K562 (cell line): ENCODE results near the gene PRSS8. TPM values are rescaled to one million over a fixed set of nuclear protein-coding genes. Genes with fewer than 3 reads are reported as not detected.

Experiments used
- ATAC-seq: fragments of 200-7000 bp; cut with Tn5 transposase; 3 replicates; pipeline ENCODE4 v1.9.1; 2020; ENCODE audit warnings: moderate library complexity
- BruUV-seq: library from RNA; stranded (reverse); fragments of 400-500 nt; replicated peaks from 2 replicates; lab custom pipeline; 2021; lab: Mats Ljungman, UMichigan
- CTCF ChIA-PET: fragments of 300-600 bp; formaldehyde crosslinking; extraction: SDS; loops from one replicate; lab custom pipeline; 2021; ENCODE audit warnings: low intra/inter-chr PET ratio; lab: Yijun Ruan, JAX
- POLR2A ChIA-PET: fragments of 300-600, 350-650 bp; sonication (Branson Sonifier 250); formaldehyde crosslinking; extraction: SDS; loops from one replicate; lab custom pipeline; 2021; ENCODE audit warnings: antibody characterized with exemption, inconsistent platforms; lab: Yijun Ruan, JAX
- DNase-seq, 4 experiments: peaks; one replicate each; pipeline versions ENCODE4 v3.0.0 to v3.0.0-alpha.2; 2011 to 2018; ENCODE audit warnings: low spot score in 3 of 4, mixed read lengths in 3 of 4; ENCODE audit errors: extremely low read depth in 1 of 4
- FAIRE-seq: peaks from 2 replicates; lab custom pipeline; 2011; peaks lifted over from hg19 to GRCh38; lab: Jason Lieb, UNC
- H2AFZ ChIP-seq: 2 replicates; pipeline ENCODE4 v1.6.0; 2011; ENCODE audit warnings: low read depth, low read length, control low read depth, inconsistent platforms
- H3K27ac ChIP-seq: fragments of 200-600 bp; 3 replicates; pipeline ENCODE4 v1.8.0; 2011; ENCODE audit warnings: low read depth, mild to moderate bottlenecking, control low read depth, inconsistent platforms, low read length, moderate library complexity, mixed read lengths; ENCODE audit errors: extremely low read depth
- H3K27me3 ChIP-seq, 2 experiments: fragments of 300-600 bp in 1 of 2; 2 replicates in 1 of 2; 3 replicates in 1 of 2; pipeline versions ENCODE4 v1.6.0 to v1.8.0; 2011; ENCODE audit warnings: inconsistent platforms in 2 of 2, low read length in 2 of 2, mild to moderate bottlenecking in 1 of 2, mixed read lengths in 1 of 2, moderate library complexity in 1 of 2; ENCODE audit not compliant: control insufficient read depth in 2 of 2, insufficient read depth in 2 of 2
- H3K36me3 ChIP-seq: fragments of 300-600 bp; 3 replicates; pipeline ENCODE4 v1.8.0; 2011; ENCODE audit warnings: mild to moderate bottlenecking, low read length, inconsistent platforms; ENCODE audit not compliant: control insufficient read depth, insufficient read depth
- H3K4me1 ChIP-seq, 2 experiments: fragments of 200-600 bp in 1 of 2; replicated peaks in 1 of 2; 2 replicates in 1 of 2; 3 replicates in 1 of 2; pipeline versions ENCODE4 v1.5.1 to v1.8.0; 2011; ENCODE audit warnings: inconsistent platforms in 2 of 2, low read length in 2 of 2, mild to moderate bottlenecking in 1 of 2, mixed read lengths in 1 of 2, moderate library complexity in 1 of 2; ENCODE audit not compliant: control insufficient read depth in 2 of 2, insufficient read depth in 2 of 2
- H3K4me2 ChIP-seq: 2 replicates; pipeline ENCODE4 v1.6.1; 2011; ENCODE audit warnings: low read length, control low read depth, inconsistent platforms, mixed read lengths; ENCODE audit not compliant: insufficient read depth
- H3K4me3 ChIP-seq: fragments of 200-600 bp; sonication (generic), shearing (Covaris generic); 2 replicates; pipeline ENCODE4 v1.5.1; 2016; ENCODE audit warnings: control low read depth, inconsistent platforms
- H3K79me2 ChIP-seq: fragments of 200-600 bp; 3 replicates; pipeline ENCODE4 v1.8.0; 2011; ENCODE audit warnings: low read length, inconsistent platforms; ENCODE audit not compliant: control insufficient read depth, insufficient read depth
- H3K9ac ChIP-seq, 2 experiments: 2 replicates each; pipeline versions ENCODE4 v1.6.0 to v1.6.1; 2011; ENCODE audit warnings: low read depth in 2 of 2, low read length in 2 of 2, control low read depth in 1 of 2, inconsistent platforms in 1 of 2, mild to moderate bottlenecking in 1 of 2, mixed read lengths in 1 of 2; ENCODE audit not compliant: insufficient read depth in 1 of 2
- H3K9me1 ChIP-seq: one replicate; pipeline ENCODE4 v1.6.0; 2011; ENCODE audit warnings: inconsistent platforms, mild to moderate bottlenecking, low read length, moderate library complexity; ENCODE audit not compliant: control insufficient read depth, insufficient read depth
- H3K9me3 ChIP-seq: replicated peaks from 2 replicates; pipeline ENCODE4 v1.5.1; 2011; ENCODE audit warnings: low read depth, low read length, inconsistent platforms; ENCODE audit not compliant: control insufficient read depth, insufficient read depth
- H4K20me1 ChIP-seq: replicated peaks from 2 replicates; pipeline ENCODE4 v1.6.1; 2011; ENCODE audit warnings: low read length, inconsistent platforms, mixed read lengths; ENCODE audit not compliant: control insufficient read depth, insufficient read depth
- CBX2 ChIP-seq: fragments of 200-600 bp; sonication (generic); IDR thresholded peaks from one replicate; pipeline ENCODE4 v1.6.1; 2012; ENCODE audit warnings: mild to moderate bottlenecking, low read length, inconsistent platforms; ENCODE audit not compliant: insufficient read depth, poor library complexity, severe bottlenecking
- CCAR2 ChIP-seq: fragments of 200-400 bp; formaldehyde crosslinking; IDR thresholded peaks from 2 replicates; pipeline ENCODE4 v1.6.1; 2017; ENCODE audit warnings: mild to moderate bottlenecking, low read depth, low read length
- E2F5 ChIP-seq: sonication (generic); formaldehyde crosslinking; IDR thresholded peaks from 2 replicates; pipeline ENCODE4 v1.8.0; 2022; ENCODE audit warnings: mild to moderate bottlenecking, missing genetic modification reagents
- EP300 ChIP-seq: IDR thresholded peaks from 2 replicates; pipeline ENCODE4 v1.6.1; 2012; ENCODE audit warnings: low read length, improper control_type of control experiment
- GTF2F1 ChIP-seq: IDR thresholded peaks from 2 replicates; pipeline ENCODE4 v1.6.1; 2011; ENCODE audit warnings: low read depth, low read length, improper control_type of control experiment
- MXD1 ChIP-seq: fragments of 250-450 bp; sonication (Bioruptor Pico); IDR thresholded peaks from 2 replicates; pipeline ENCODE4 v1.8.0; 2021; ENCODE audit warnings: borderline replicate concordance, mild to moderate bottlenecking, moderate library complexity; ENCODE audit not compliant: poor library complexity, severe bottlenecking
- TBL1XR1 ChIP-seq, 2 experiments: IDR thresholded peaks; 2 replicates each; pipeline ENCODE4 v1.6.1; 2012; ENCODE audit warnings: improper control_type of control experiment in 2 of 2, low read length in 2 of 2, mild to moderate bottlenecking in 1 of 2
- ZBTB43 ChIP-seq: sonication (generic); formaldehyde crosslinking; IDR thresholded peaks from 2 replicates; pipeline ENCODE4 v1.8.0; 2023; ENCODE audit warnings: mild to moderate bottlenecking, missing genetic modification reagents
- ZNF280B ChIP-seq: fragments of 250-450 bp; sonication (Bioruptor Pico); IDR thresholded peaks from 2 replicates; pipeline ENCODE4 v1.5.1; 2021; ENCODE audit warnings: mild to moderate bottlenecking
- ZNF609 ChIP-seq: sonication (generic); formaldehyde crosslinking; IDR thresholded peaks from 2 replicates; pipeline ENCODE4 v1.8.1; 2023; ENCODE audit warnings: missing genetic modification reagents, mild to moderate bottlenecking, borderline replicate concordance
- WGBS: fragments of 100-300 bp; shearing (Covaris generic); methylation state at CpG from one replicate; pipeline ENCODE4 v1.1.6; 2016; ENCODE audit warnings: low coverage, mixed read lengths; ENCODE audit not compliant: insufficient coverage; ENCODE audit errors: missing lambda C conversion rate; 5-methylcytosine and 5-hydroxymethylcytosine counted together
- in situ Hi-C: fragments of 300-500 bp; cut with MboI; formaldehyde crosslinking; loops from 4 replicates; pipeline ENCODE4 v1.15.0; 2018; ENCODE audit warnings: inconsistent platforms, mixed read lengths
- intact Hi-C: fragments of 100-400 bp; cut with micrococcal nuclease; formaldehyde crosslinking; loops from 2 replicates; pipeline ENCODE4 v1.14.2; 2022
- polyA plus RNA-seq, 8 experiments: library from polyadenylated mRNA; depleted of rRNA in 4 of 8; stranded (reverse) in 5 of 8; unstranded in 3 of 8; fragments of >200 nt; fragmentation: Nextera tagmentation in 2 of 8; fragmentation: Illumina TruSeq in 1 of 8; extraction: Ambion mirVana in 2 of 8; extraction: Trizol in 1 of 8; gene quantifications; 2 replicates each; pipeline versions ENCODE4 v1.2.1 to v1.2.3, GENCODE V29; 2011 to 2014; ENCODE audit warnings: inconsistent platforms in 1 of 8, missing spikeins in 1 of 8
- total RNA-seq, 7 experiments: library from RNA; depleted of rRNA in 6 of 7; stranded (reverse); fragments of >200 nt in 6 of 7; fragmentation: Illumina TruSeq in 2 of 7; extraction: Trizol in 2 of 7; gene quantifications; 2 replicates each; pipeline versions ENCODE4 v1.2.1 to v1.2.3, GENCODE V29; 2011 to 2021; ENCODE audit warnings: low replicate concordance in 1 of 7

PRSS8 gene
- total and polyA plus RNA-seq, 9 of the 15 experiments (the other 6 are each of a cell fraction or from before 2014, with no cell fraction given): 0.25 to 3.9 (median 1.3) TPM; not detected in 1

- H3K9me1 ChIP-seq: peaks cover 6% of the 10 kb centered on the region
- peaks cover 22% of the 10 kb centered on the region for H3K79me2 ChIP-seq
- peaks cover 33% of the 10 kb centered on the region; the same call in 2 of the 3 replicates for H3K36me3 ChIP-seq
- DNase-seq: no peak
- in situ Hi-C loops (no loop called here), intact Hi-C loops (loop anchor here (10.0 kb wide), 1 partner anchor 138 kb away; the partner anchor contains the start of gene SETD1A)
- H3K4me3 ChIP-seq: no peak overlapping the region
- 0 out of 2 replicates have a peak, but pooled peaks cover 4% of the 10 kb centered on the region for H3K9me3 ChIP-seq
- no peaks in the 10 kb centered on the region for H3K27me3 ChIP-seq
- peak overlapping the region in 1 of 2 experiments; percentile 66; a peak in 1 of 4 replicates for H3K9ac ChIP-seq
- no peak for ATAC-seq
- H3K4me1 ChIP-seq: peaks cover 17 to 42% of the 10 kb centered on the region in 2 experiments; a peak in 4 of 5 replicates
- 92% methylated on average over 5 of the region's 5 CpGs for WGBS
- H3K4me2 ChIP-seq: peak overlapping the region; percentile 83; the same call in 1 of the 2 replicates
- peaks cover 8% of the 10 kb centered on the region; the same call in 1 of the 2 replicates for H4K20me1 ChIP-seq
- H2AFZ ChIP-seq: no peak overlapping the region
- no peak for FAIRE-seq
- no peak overlapping the region for H3K27ac ChIP-seq
- ChIA-PET POLR2A (interaction anchor here (0.7 to 3.1 kb wide), 3 partner anchors 18 to 108 kb away, joined by 3 to 16 read pairs (median 4); partner anchors contain the start of genes HSD3B7, ZNF646 and ZNF668), CTCF (interaction anchor here (0.6 kb wide), 1 partner anchor 19 kb away, joined by 3 read pairs; no protein-coding TSS in a partner anchor)
- BruUV-seq: no TSS peak
- TF ChIP-seq ZNF609 (CRISPR knock-in tag): no peak
- no peak for TF ChIP-seq CCAR2
- no peak for TF ChIP-seq E2F5 (CRISPR knock-in tag)
- no peak for TF ChIP-seq CBX2
- no peak for TF ChIP-seq EP300
- TF ChIP-seq GTF2F1: no peak
- TF ChIP-seq ZBTB43: no peak
- TF ChIP-seq TBL1XR1 (IDR thresholded peaks at IDR 0.05; ENCODE audit: low read length in 2 of 2): no peak
- TF ChIP-seq ZNF280B (CRISPR knock-in tag): no peak
- TF ChIP-seq MXD1: no peak
Measured at GRCh38 chr16:31092330-31092729, 43.2 kb downstream of the PRSS8 start.
